Measurements from ENCODE around the gene CASZ1.

DNA sequence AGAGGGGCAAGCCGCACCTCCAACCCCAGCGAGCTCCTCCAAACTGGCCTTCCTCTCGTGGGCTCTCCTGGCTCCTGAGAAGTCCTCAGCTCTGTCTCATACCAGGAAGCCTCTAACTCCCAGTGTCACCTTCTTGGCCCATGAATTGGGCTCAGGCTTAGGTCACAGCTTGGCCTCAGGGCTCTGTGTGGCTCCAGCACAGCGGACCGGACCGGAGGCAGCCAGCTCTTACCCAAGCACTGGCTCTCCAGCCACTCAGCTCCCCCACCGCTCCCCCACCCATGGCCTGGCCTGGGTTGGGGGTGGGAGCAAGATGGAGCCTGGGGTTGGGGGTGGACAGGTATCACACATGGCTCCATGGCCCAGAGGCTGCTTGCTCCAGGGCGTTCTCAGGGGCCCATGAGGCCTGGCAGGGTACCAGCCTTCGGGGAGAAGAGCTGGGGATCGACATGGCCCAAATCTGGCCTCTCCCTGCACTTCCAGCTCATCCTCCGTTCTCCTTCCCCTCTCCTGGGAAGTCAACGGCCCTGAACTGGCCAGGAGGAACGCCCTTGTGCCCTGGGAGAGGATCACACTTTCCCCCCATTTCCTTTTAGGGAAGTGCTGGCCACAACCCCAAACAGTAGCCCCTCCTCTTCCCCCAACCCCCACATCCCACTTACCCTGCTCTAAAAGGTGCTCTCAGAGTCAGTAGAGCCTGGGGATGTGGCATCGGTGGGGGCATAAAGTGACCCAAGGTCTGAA, 97.5 kb downstream of the CASZ1 start:
- TF ChIP-seq POLR2A (IDR thresholded peaks at IDR 0.05; ENCODE audit: low read depth, low read length): no peak
- TF ChIP-seq POLR2AphosphoS5 (IDR thresholded peaks at IDR 0.05; ENCODE audit: low read depth, low read length): no peak

Measured in GM12892 (cell line).